ENCODE measurements around the gene HTT. TPM values are rescaled to one million over a fixed set of nuclear protein-coding genes. Genes with fewer than 3 reads are reported as not detected.

HTT gene
- total and polyA plus RNA-seq, 2 of the 13 experiments (the other 11 are each of a cell fraction or from before 2014, with no cell fraction given), result 17.5 to 19.5 TPM

DNA sequence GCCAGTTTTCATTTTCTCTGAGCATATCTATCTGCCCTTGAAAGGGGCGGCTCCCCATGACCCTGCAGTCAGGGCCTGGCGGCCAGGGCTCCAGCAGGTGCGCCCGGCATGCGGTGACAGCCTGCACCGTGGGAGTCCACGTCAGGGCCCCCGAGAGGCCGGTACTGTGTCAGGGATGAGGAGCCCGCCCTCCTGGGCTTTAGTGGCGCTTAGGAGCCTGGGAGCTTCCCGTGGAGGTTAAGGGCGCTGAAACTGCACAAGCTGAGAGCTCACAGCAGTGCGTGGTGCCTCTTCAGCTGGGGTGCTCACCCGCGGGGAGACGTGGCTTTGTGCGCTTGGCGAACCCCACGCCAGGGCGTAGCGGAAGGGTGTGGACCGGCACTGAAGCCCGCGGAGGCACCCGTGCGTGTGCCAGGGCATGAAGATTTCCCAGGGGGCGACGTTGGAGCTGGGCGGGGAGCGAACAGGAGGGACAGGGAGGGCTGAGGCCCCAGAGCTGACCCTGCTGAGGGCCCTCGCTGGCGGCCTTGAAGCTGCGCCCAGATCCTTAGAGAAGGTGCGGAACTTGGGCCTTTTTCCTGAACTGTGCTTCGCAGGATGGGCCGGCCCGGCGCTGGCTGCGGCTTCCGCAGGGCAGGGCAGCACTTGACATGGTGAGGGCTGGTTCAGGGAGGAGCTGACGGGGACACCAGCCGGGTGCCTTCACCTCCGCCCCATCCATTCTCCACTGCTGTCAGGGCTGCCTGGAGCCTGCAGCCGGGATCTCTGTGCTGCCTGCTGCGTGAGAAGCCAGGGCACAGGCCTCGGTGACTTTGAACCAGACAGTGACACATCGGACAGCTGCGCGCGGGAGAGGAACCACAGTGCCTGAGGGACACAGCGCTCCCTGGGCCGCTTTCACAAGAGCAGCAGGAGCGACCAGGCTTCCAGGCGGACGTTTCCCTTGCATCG, 33.0 kb upstream of the HTT start (continued):
- TF ChIP-seq ZNF556 (CRISPR knock-in tag; IDR thresholded peaks at IDR 0.05; ENCODE audit: borderline replicate concordance) (peak; percentile 42; the same call in 1 of the 2 replicates), IKZF4 (CRISPR knock-in tag; IDR thresholded peaks at IDR 0.05; ENCODE audit: borderline replicate concordance, low read depth, not compliant biosample characterization) (no peak), ZNF703 (CRISPR knock-in tag; IDR thresholded peaks at IDR 0.05; ENCODE audit: borderline replicate concordance) (no peak), ZNF430 (CRISPR knock-in tag; IDR thresholded peaks at IDR 0.05) (0 out of 2 replicates have a peak, but pooled peaks have one; percentile 26), ZNF224 (CRISPR knock-in tag; IDR thresholded peaks at IDR 0.05) (no peak; the same call in 1 of the 2 replicates), ZNF691 (CRISPR knock-in tag; IDR thresholded peaks at IDR 0.05; ENCODE audit: borderline replicate concordance, low read depth) (no peak; the same call in 1 of the 2 replicates), RNF2 (conservative IDR thresholded peaks at IDR 0.05; ENCODE audit: low read depth) (0 out of 2 replicates have a peak, but pooled peaks have one; percentile 42), ZNF558 (CRISPR knock-in tag; IDR thresholded peaks at IDR 0.05; ENCODE audit: borderline replicate concordance) (no peak), NAIF1 (CRISPR knock-in tag; IDR thresholded peaks at IDR 0.05; ENCODE audit: borderline replicate concordance) (no peak), ZNF317 (CRISPR knock-in tag; IDR thresholded peaks at IDR 0.05) (no peak), ATF6 (CRISPR knock-in tag; conservative IDR thresholded peaks at IDR 0.05) (no peak), ZNF570 (CRISPR knock-in tag; IDR thresholded peaks at IDR 0.05; ENCODE audit: borderline replicate concordance) (no peak), ZNF136 (CRISPR knock-in tag; IDR thresholded peaks at IDR 0.05; ENCODE audit: low read depth) (no peak), DNMT1 (CRISPR knock-in tag; IDR thresholded peaks at IDR 0.05) (no peak), CHCHD3 (CRISPR knock-in tag; IDR thresholded peaks at IDR 0.05) (no peak), ZNF672 (CRISPR knock-in tag; IDR thresholded peaks at IDR 0.05) (no peak), HNRNPLL (IDR thresholded peaks at IDR 0.05; ENCODE audit: low read depth, low read length, poor library complexity, severe bottlenecking) (peak; percentile 22), ZNF747 (CRISPR knock-in tag; IDR thresholded peaks at IDR 0.05; ENCODE audit: borderline replicate concordance) (0 out of 2 replicates have a peak, but pooled peaks have one; percentile 51), YEATS2 (CRISPR knock-in tag; IDR thresholded peaks at IDR 0.05; ENCODE audit: borderline replicate concordance) (0 out of 2 replicates have a peak, but pooled peaks have one; percentile 35)
- TF ChIP-seq, protein P1, sequence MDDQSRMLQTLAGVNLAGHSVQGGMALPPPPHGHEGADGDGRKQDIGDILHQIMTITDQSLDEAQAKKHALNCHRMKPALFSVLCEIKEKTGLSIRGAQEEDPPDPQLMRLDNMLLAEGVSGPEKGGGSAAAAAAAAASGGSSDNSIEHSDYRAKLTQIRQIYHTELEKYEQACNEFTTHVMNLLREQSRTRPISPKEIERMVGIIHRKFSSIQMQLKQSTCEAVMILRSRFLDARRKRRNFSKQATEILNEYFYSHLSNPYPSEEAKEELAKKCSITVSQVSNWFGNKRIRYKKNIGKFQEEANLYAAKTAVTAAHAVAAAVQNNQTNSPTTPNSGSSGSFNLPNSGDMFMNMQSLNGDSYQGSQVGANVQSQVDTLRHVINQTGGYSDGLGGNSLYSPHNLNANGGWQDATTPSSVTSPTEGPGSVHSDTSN (CRISPR knock-in tag; IDR thresholded peaks at IDR 0.05; ENCODE audit: borderline replicate concordance), result no peak
- TF ChIP-seq, protein P2, sequence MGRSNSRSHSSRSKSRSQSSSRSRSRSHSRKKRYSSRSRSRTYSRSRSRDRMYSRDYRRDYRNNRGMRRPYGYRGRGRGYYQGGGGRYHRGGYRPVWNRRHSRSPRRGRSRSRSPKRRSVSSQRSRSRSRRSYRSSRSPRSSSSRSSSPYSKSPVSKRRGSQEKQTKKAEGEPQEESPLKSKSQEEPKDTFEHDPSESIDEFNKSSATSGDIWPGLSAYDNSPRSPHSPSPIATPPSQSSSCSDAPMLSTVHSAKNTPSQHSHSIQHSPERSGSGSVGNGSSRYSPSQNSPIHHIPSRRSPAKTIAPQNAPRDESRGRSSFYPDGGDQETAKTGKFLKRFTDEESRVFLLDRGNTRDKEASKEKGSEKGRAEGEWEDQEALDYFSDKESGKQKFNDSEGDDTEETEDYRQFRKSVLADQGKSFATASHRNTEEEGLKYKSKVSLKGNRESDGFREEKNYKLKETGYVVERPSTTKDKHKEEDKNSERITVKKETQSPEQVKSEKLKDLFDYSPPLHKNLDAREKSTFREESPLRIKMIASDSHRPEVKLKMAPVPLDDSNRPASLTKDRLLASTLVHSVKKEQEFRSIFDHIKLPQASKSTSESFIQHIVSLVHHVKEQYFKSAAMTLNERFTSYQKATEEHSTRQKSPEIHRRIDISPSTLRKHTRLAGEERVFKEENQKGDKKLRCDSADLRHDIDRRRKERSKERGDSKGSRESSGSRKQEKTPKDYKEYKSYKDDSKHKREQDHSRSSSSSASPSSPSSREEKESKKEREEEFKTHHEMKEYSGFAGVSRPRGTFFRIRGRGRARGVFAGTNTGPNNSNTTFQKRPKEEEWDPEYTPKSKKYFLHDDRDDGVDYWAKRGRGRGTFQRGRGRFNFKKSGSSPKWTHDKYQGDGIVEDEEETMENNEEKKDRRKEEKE (IDR thresholded peaks at IDR 0.05), result no peak

Data from HepG2 (cell line).